ENCODE results near the gene GRID1. TPM values are rescaled to one million over a fixed set of nuclear protein-coding genes. Genes with fewer than 3 reads are reported as not detected.

The GRID1 gene
- total RNA-seq, 2 donors from 2014 or later = 0.27 to 0.85 TPM

DNA sequence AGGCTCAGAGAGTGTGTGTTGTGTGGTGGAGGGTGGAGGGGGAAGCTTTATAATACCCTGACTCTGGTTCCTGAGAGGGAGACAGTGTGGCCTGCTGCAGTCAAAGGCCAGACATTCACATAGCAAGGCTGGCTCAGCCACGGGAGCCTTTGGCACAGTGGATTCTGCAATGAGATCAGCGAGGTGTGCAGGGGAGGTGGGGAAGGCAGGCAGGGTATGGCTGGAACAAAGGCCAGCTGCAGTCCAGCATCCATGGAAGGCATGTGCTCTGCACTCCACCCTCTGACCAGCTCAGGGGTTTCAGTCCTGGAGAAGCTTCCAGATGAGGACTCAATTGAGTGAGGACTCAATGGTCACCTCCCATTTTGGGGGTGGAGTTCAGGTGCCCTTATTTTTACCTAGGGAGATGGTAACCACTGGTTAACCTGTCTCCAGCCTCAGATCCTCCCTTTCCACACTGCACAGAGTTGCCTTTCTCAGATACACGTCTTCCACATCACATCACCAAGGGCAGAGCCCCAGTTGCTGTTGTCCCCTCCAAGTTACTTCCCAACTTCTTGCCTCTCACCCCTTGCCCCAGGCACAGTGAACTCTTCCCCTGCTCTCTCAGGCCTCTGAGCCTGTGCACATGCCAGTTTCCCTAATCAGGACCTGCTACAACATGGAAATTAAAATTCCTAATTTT, 504.9 kb downstream of the GRID1 start:
- DNase-seq (ENCODE audit: low spot score) (no peak), ATAC-seq (ENCODE audit: insufficient number of reproducible peaks, low FRiP score, low read depth) (no peak)
- Histone ChIP-seq H3K4me3 (no peak overlapping the region), H3K36me3 (no peaks in the 10 kb centered on the region), H3K27ac (no peak overlapping the region), H3K4me1 (ENCODE audit: control insufficient read depth in 1 of 2, low read depth in 2 of 2) (no peaks in the 10 kb centered on the region), H3K9me3 (no peaks in the 10 kb centered on the region), H3K27me3 (replicated peaks; ENCODE audit: insufficient read depth) (no peaks in the 10 kb centered on the region)
- TF ChIP-seq, protein P1, sequence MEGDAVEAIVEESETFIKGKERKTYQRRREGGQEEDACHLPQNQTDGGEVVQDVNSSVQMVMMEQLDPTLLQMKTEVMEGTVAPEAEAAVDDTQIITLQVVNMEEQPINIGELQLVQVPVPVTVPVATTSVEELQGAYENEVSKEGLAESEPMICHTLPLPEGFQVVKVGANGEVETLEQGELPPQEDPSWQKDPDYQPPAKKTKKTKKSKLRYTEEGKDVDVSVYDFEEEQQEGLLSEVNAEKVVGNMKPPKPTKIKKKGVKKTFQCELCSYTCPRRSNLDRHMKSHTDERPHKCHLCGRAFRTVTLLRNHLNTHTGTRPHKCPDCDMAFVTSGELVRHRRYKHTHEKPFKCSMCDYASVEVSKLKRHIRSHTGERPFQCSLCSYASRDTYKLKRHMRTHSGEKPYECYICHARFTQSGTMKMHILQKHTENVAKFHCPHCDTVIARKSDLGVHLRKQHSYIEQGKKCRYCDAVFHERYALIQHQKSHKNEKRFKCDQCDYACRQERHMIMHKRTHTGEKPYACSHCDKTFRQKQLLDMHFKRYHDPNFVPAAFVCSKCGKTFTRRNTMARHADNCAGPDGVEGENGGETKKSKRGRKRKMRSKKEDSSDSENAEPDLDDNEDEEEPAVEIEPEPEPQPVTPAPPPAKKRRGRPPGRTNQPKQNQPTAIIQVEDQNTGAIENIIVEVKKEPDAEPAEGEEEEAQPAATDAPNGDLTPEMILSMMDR (IDR thresholded peaks at IDR 0.05) = no peak

DNA sequence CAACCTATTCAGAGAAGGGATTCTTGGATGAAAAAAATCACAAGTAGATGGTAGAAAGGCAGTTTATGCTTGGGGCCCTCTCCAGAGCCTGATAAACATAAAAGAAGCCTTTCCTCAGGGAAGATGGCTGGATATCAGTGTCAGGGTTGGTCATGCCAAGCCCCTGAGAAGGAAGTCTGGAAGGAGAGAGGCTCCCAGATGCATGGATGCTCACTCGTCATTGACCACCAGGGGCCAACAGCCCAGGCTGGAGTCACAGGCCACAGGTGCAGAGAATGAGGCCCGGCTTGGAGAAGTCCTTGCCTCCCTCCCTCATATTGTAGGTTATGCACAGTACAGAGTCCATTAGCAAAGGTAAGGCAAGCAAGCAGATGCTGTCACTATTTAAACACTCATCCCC, 506.7 kb downstream of the GRID1 start:
- TF ChIP-seq, protein P1 (IDR thresholded peaks at IDR 0.05) = no peak
- ATAC-seq (ENCODE audit: insufficient number of reproducible peaks, low FRiP score, low read depth) (no peak), DNase-seq (ENCODE audit: low spot score) (no peak)
- no peaks in the 10 kb centered on the region for H3K9me3 ChIP-seq
- H3K27me3 ChIP-seq (replicated peaks; ENCODE audit: insufficient read depth) = no peaks in the 10 kb centered on the region
- no peak overlapping the region for H3K4me3 ChIP-seq
- no peaks in the 10 kb centered on the region for H3K36me3 ChIP-seq
- H3K4me1 ChIP-seq (ENCODE audit: control insufficient read depth in 1 of 2, low read depth in 2 of 2) = no peaks in the 10 kb centered on the region
- H3K27ac ChIP-seq = no peak overlapping the region

GRCh38 chr10:85858776-85859515, 507.6 kb downstream of the GRID1 start:
- no peaks in the 10 kb centered on the region for H3K9me3 ChIP-seq
- DNase-seq (ENCODE audit: low spot score) (no peak), ATAC-seq (ENCODE audit: insufficient number of reproducible peaks, low FRiP score, low read depth) (no peak)
- no peak overlapping the region for H3K4me3 ChIP-seq
- no peak overlapping the region for H3K27ac ChIP-seq
- no peaks in the 10 kb centered on the region for H3K36me3 ChIP-seq
- no peaks in the 10 kb centered on the region for H3K27me3 ChIP-seq (replicated peaks; ENCODE audit: insufficient read depth)
- H3K4me1 ChIP-seq (ENCODE audit: control insufficient read depth in 1 of 2, low read depth in 2 of 2) = no peaks in the 10 kb centered on the region
- TF ChIP-seq, protein P1 (IDR thresholded peaks at IDR 0.05) = no peak

GRCh38 chr10:85857791-85858190, 508.8 kb downstream of the GRID1 start:
- Histone ChIP-seq H3K36me3 (no peaks in the 10 kb centered on the region), H3K27me3 (replicated peaks; ENCODE audit: insufficient read depth) (no peaks in the 10 kb centered on the region), H3K4me3 (no peak overlapping the region), H3K27ac (no peak overlapping the region), H3K4me1 (ENCODE audit: control insufficient read depth in 1 of 2, low read depth in 2 of 2) (no peaks in the 10 kb centered on the region), H3K9me3 (no peaks in the 10 kb centered on the region)
- no peak for DNase-seq (ENCODE audit: low spot score)
- TF ChIP-seq, protein P1 (IDR thresholded peaks at IDR 0.05) = no peak
- no peak for ATAC-seq (ENCODE audit: insufficient number of reproducible peaks, low FRiP score, low read depth)

- H3K9me3 ChIP-seq = no peaks in the 10 kb centered on the region
- ATAC-seq (ENCODE audit: insufficient number of reproducible peaks, low FRiP score, low read depth) = no peak
- DNase-seq (ENCODE audit: low spot score) = no peak
- no peaks in the 10 kb centered on the region for H3K36me3 ChIP-seq
- H3K4me1 ChIP-seq (ENCODE audit: control insufficient read depth in 1 of 2, low read depth in 2 of 2) = no peaks in the 10 kb centered on the region
- TF ChIP-seq, protein P1 (IDR thresholded peaks at IDR 0.05) = no peak
- no peak overlapping the region for H3K27ac ChIP-seq
- no peaks in the 10 kb centered on the region for H3K27me3 ChIP-seq (replicated peaks; ENCODE audit: insufficient read depth)
- H3K4me3 ChIP-seq = no peak overlapping the region
Measured at GRCh38 chr10:85857305-85857704, 509.3 kb downstream of the GRID1 start.
